ENCODE measurements around the gene FOXA3. TPM values are rescaled to one million over a fixed set of nuclear protein-coding genes. Genes with fewer than 3 reads are reported as not detected.
A peak's percentile ranks its signal among the peaks of the same experiment; 100 is the strongest.

Gene FOXA3
- total RNA-seq, 1 experiment from 2014 or later = 5.8 TPM

DNA sequence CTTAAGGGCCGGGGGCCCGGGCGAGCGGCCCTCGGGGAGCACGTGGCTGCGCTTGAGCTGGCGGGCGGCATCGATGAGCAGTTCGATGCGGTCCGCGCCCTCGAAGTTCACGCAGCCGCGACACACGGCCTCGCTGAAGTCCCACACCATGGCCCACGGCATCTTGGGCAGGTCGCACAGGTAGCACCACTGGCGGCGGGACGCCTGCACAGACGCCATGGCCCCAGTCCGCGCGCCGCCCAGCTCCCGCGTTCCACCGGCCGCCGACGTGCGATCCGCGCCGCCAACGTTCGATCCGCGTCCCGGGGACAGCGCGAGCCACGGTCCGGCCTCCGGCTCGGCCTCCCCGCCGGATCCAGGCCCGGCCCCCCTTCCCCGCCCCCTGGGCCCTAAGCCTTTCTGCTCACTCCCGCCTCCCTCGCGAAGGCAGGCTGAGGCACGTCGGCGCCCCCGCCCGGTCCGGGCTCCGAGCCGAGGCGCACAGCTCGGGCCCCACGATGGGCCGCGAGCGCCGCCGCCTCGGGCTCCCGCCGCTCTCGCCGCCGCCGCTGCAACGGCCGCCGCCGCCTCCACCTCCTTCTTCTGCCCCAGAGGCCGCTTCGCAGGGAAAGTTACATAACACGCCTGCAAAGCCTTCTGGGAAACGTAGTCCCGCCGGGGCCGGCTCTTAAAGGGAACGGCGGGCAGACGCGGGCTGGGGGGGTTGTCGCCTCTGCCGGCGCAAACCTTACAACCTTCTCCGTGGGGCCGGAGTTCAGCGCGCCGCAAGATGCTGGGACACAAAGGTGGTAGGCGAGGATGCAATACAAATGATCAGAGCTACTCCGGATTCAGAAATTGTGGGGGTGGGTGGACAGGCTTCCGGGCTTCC, 21.7 kb downstream of the FOXA3 start, which contains the start of gene IRF2BP1:
Gene IRF2BP1 (minus strand): TSS at position 586 of the 871 bp plus-strand sequence. CDS start 367 bp downstream, at position 219.
- intact Hi-C loops (cut with micrococcal nuclease) = loop anchor here (1.0 to 2.0 kb wide), 2 partner anchors 17 to 22 kb away; partner anchors contain the start of genes MYPOP and SYMPK
- Histone ChIP-seq H3K4me2 (ENCODE audit: low read length) (peak within 1 kb of the TSS; percentile 89), H3K9me2 (ENCODE audit: insufficient read depth) (no peaks in the 10 kb centered on the region), H3K27ac (ENCODE audit: low read depth, low read length) (peak within 1 kb of the TSS; percentile 91), H3K9me3 (ENCODE audit: control insufficient read depth in 1 of 2, insufficient read depth in 1 of 2, low read depth in 1 of 2, low read length in 2 of 2) (no peaks in the 10 kb centered on the region), H3K9ac (ENCODE audit: low read length) (peak within 1 kb of the TSS; percentile 82), H3K4me3 (replicated peaks in 1 of 2; ENCODE audit: low read depth in 1 of 2, low read length in 2 of 2) (peak within 1 kb of the TSS; percentile 71 to 75), H3K36me3 (ENCODE audit: control insufficient read depth in 1 of 2, insufficient read depth in 2 of 2, low read length in 2 of 2) (no peaks in the 10 kb centered on the region), H3K4me1 (ENCODE audit: control insufficient read depth in 1 of 2, insufficient read depth in 2 of 2, low read length in 2 of 2) (peaks cover 21 to 47% of the 10 kb centered on the region in 2 experiments), H4K20me1 (ENCODE audit: insufficient read depth) (no peaks in the 10 kb centered on the region), H2AFZ (ENCODE audit: low read depth, low read length, poor library complexity, severe bottlenecking) (peak within 1 kb of the TSS; percentile 44), H3K79me2 (ENCODE audit: insufficient read depth, low read length) (peaks cover 15% of the 10 kb centered on the region), H3K27me3 (ENCODE audit: insufficient read depth, low read length) (no peaks in the 10 kb centered on the region)
- CTCF ChIA-PET = interaction anchor here (0.9 to 2.4 kb wide), 7 partner anchors 15 to 192 kb away, joined by 3 to 28 read pairs (median 5); partner anchors contain the start of genes FOXA3, MYPOP and SYMPK
- DNase-seq (ENCODE audit: low read depth, low spot score) (peak; percentile 84), ATAC-seq (peak; percentile 66)
- POLR2A ChIA-PET = interaction anchor here (0.7 to 1.2 kb wide), 7 partner anchors 16 to 113 kb away, joined by 3 to 13 read pairs (median 5); partner anchors contain the start of genes CCDC61, FOXA3, MYPOP and SYMPK
- no TSS peak for BruUV-seq (replicated peaks)
- RAD21 ChIA-PET (ENCODE audit: low non-redundant PET in 1 of 2, low total read pairs in 2 of 2, uncharacterized antibody in 2 of 2, unreplicated experiment in 2 of 2) = interaction anchor here in 1 of 2 experiments (1.2 kb wide), 1 partner anchor 22 kb away, joined by 6 read pairs; the partner anchor contains the start of gene FOXA3
- TF ChIP-seq SP1 (IDR thresholded peaks at IDR 0.05; ENCODE audit: low read depth) = peak; percentile 56
- TF ChIP-seq, protein P1, sequence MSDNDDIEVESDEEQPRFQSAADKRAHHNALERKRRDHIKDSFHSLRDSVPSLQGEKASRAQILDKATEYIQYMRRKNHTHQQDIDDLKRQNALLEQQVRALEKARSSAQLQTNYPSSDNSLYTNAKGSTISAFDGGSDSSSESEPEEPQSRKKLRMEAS (IDR thresholded peaks at IDR 0.05) = peak; percentile 47; the same call in 1 of the 2 replicates
- no peak for TF ChIP-seq CBX3 (IDR thresholded peaks at IDR 0.05; ENCODE audit: low read depth)
- no peak for TF ChIP-seq REST (IDR thresholded peaks at IDR 0.05; ENCODE audit: low read depth)
- TF ChIP-seq FOSL1 (IDR thresholded peaks at IDR 0.05; ENCODE audit: low read depth) = no peak
- peak; percentile 50 for TF ChIP-seq YY1 (IDR thresholded peaks at IDR 0.05; ENCODE audit: extremely low read depth, insufficient replicate concordance, low read depth, low read length)
- TF ChIP-seq CEBPB (IDR thresholded peaks at IDR 0.05; ENCODE audit: low read depth) = no peak; the same call in 1 of the 2 replicates
- TF ChIP-seq RAD21 (IDR thresholded peaks at IDR 0.05; ENCODE audit: low read depth) = no peak
- TF ChIP-seq ZNF274 (IDR thresholded peaks at IDR 0.05; ENCODE audit: low read depth, low read length) = no peak
- no peak for TF ChIP-seq SIN3A (IDR thresholded peaks at IDR 0.05; ENCODE audit: low read depth)
- TF ChIP-seq TCF7L2 (IDR thresholded peaks at IDR 0.05; ENCODE audit: borderline replicate concordance, extremely low read depth, insufficient read depth, insufficient read length) = peak; percentile 44
- TF ChIP-seq ZFX (IDR thresholded peaks at IDR 0.05) = peak; percentile 91
- TF ChIP-seq JUND (IDR thresholded peaks at IDR 0.05) = no peak
- no peak for TF ChIP-seq EZH2 (IDR thresholded peaks at IDR 0.05)
- no peak for TF ChIP-seq ATF3 (IDR thresholded peaks at IDR 0.05)
- peak; percentile 71 for TF ChIP-seq POLR2AphosphoS5 (IDR thresholded peaks at IDR 0.05; ENCODE audit: low read depth, low read length)
- TF ChIP-seq, protein P2, sequence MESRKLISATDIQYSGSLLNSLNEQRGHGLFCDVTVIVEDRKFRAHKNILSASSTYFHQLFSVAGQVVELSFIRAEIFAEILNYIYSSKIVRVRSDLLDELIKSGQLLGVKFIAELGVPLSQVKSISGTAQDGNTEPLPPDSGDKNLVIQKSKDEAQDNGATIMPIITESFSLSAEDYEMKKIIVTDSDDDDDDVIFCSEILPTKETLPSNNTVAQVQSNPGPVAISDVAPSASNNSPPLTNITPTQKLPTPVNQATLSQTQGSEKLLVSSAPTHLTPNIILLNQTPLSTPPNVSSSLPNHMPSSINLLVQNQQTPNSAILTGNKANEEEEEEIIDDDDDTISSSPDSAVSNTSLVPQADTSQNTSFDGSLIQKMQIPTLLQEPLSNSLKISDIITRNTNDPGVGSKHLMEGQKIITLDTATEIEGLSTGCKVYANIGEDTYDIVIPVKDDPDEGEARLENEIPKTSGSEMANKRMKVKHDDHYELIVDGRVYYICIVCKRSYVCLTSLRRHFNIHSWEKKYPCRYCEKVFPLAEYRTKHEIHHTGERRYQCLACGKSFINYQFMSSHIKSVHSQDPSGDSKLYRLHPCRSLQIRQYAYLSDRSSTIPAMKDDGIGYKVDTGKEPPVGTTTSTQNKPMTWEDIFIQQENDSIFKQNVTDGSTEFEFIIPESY (IDR thresholded peaks at IDR 0.05; ENCODE audit: extremely low read depth, insufficient replicate concordance, low read length) = no peak
- no peak for TF ChIP-seq ELF1 (IDR thresholded peaks at IDR 0.05; ENCODE audit: borderline replicate concordance, low read depth)
- no peak for TF ChIP-seq EZH2phosphoT487 (IDR thresholded peaks at IDR 0.05; ENCODE audit: borderline replicate concordance)
- no peak for TF ChIP-seq SRF (IDR thresholded peaks at IDR 0.05; ENCODE audit: low read depth)
- TF ChIP-seq POLR2A (IDR thresholded peaks at IDR 0.05; ENCODE audit: borderline replicate concordance, extremely low read depth, insufficient read depth, insufficient read length) = no peak
